HG03135 (cell line): ENCODE measurements around the gene RECQL5.
"Not testable (repeated sequence)": the region's sequence is repeated elsewhere in the genome, so short reads cannot be mapped to it uniquely, and the experiment has no call there.

ENCODE experiments used
- ATAC-seq: cut with Tn5 transposase; IDR thresholded peaks from one replicate; pipeline ENCODE4 v1.9.1; 2021; ENCODE audit warnings: mild to moderate bottlenecking, moderate library complexity; ENCODE audit not compliant: unreplicated experiment

Gene RECQL5

GRCh38 chr17:75595920-75596313, 71.0 kb downstream of the RECQL5 start:
- no peak for ATAC-seq

DNA sequence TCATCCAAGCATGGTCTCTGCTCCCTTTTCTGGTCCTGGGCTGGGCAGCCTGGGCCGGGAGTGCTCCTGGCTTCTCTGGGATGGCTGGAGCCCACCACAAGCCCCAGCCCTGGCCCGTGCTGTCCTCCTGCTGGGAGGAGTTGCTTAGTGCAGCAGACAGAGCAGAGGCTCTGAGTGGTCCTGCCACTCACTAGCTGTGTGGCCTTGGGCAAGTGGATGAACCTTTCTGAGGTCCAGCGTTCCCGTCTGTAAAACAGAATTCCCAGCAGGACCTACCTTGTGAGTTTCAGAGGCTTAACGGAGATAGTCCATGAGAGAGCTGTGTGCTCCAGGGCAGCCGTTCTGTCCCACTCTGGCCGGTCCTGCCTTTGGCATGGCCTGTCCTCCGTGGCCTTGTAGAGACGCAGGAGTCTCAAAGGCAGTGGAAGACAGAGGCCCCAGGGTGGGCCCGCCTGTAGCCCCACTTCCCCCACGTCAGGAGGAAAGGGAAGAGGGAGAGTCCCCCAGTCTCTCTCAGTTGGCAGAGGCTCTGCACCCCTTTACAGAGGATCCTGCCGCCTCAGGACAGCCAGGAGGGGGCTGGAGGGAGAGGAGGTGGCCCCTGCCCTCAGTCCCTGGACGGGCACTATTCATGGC, 71.6 kb downstream of the RECQL5 start:
- no peak for ATAC-seq

DNA sequence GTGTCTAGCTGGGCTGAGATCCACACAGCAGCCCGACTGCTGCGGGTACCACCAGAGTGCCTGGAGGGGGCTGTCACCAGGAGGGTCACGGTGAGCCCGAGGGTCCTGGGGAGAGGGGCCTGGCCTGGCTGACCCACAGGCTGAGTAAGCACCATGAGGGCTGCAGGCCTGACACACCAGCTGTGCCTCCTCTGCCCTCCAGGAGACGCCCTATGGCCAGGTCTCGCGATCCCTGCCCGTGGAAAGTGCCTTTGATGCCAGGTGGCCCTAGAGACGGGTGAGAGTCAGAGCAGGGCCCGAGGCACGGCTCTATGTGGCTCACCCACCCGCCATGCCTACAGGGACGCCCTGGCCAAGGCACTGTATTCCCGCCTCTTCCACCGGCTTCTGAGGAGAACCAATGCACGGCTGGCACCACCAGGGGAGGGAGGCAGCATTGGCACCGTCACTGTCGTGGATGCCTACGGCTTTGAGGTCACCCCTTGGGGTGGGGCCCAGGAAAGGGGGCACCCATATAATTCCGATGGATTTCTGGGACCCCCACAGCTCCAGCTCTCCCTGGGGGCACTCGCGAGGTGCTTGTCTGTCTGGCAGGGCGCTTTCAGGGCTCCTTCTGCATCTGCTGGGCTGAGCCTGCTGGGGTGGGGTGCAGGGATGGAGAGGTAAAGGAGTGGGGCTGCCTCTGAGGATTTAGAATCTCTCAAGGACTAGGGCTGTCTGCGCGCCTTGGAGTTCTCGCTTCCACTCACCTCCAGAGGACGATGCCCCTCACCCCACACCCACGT, 72.3 kb downstream of the RECQL5 start:
- no peak for ATAC-seq

DNA sequence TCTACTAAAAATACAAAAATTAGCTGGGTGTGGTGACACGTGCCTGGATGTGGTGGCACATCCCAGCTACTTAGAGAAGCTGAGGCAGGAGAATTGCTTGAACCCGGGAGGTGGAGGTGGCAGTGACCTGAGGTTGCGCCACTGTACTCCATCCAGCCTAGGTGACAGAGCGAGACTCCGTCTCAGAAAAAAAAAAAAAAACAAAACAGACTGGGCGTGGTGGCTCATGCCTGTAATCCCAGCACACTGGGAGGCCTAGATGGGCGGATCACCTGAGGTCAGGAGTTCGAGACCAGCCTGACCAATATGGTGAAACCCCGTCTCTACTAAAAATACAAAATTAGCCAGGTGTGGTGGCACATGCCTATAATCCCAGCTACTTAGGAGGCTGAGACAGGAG, 73.5 kb downstream of the RECQL5 start:
- not testable (repeated sequence) for ATAC-seq

- no peak for ATAC-seq
Observed at GRCh38 chr17:75592348-75593020, 74.5 kb downstream of the RECQL5 start.

DNA sequence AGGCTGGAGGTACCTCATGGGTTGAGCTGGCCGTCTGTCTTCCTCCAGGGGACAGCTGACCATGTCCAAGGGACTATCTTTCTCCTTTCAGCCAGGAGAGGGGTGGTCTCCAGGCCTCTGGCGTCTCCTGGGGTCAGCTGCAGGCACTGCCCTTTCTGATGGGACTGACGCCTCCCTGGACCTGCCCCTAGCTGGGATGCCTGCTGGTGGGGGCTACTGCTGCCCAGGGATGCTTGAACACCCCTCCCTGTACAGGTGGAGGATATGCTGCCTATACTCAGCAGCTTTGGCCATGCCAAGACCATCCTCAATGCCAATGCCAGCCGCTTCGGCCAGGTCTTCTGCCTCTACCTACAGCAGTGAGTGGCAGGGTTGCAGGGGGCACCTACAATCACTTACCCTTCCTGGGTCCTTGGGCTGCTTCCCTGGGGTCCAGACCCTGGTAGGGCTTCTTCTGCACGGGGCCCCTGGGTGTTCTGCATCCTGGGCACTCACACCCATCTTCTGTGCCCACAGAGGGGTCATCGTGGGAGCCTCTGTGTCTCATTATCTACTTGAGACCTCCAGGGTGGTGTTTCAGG, 75.1 kb downstream of the RECQL5 start:
- ATAC-seq: no peak

- ATAC-seq: no peak
Observed at GRCh38 chr17:75590849-75591721, 75.9 kb downstream of the RECQL5 start.

DNA sequence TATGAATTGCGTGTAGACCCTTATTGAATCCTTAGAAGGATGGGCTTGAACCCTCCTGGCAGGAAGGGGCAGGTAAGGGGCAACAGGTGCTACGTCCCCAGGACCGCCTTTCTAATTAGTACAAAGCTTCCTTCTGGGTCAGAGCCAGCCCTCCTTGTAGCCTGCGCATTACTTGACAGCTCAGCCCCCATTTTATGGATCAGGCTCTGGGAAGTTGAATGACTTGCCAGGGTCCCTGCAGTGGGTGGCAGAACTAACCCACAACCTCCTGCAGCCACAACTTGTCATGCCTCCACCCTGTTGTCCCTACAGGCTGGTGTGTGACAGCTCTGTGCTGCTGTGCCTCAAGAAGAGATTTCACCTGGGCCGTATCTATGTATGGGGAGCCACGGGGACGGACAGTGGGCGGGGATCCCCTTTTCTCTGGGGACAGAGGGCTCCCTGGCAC, 76.6 kb downstream of the RECQL5 start:
- ATAC-seq: no peak

GRCh38 chr17:75589919-75590303, 77.0 kb downstream of the RECQL5 start:
- ATAC-seq: no peak

- peak; percentile 73 for ATAC-seq
Observed at GRCh38 chr17:75589012-75589918, 77.7 kb downstream of the RECQL5 start.

DNA sequence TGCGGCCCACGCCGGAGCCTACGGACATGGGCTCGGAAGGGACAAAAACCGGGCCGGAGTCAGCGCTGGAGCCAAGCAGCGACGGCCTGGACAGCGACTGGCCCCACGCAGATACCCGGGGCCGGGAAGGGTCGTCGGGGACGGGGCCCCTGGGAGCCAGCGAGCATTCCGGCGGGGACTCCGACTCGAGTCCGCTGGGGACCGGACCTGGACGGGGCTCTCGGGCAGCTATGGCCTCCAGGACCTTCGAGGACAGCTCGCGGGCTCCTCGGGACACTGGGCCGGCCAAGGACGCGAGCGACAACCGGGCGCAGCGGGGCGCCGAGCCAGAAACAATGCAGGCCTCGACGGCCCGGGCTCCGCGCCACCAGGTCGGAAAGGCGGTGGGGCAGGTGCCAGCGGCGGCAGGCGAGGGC, 78.3 kb downstream of the RECQL5 start:
- ATAC-seq: no peak

- ATAC-seq: no peak
Observed at GRCh38 chr17:75587675-75588595, 79.0 kb downstream of the RECQL5 start, which contains the start of gene MYO15B. TSS of gene MYO15B (plus strand) at chr17:75587800. CDS start at chr17:75588058, 258 bp downstream.

DNA sequence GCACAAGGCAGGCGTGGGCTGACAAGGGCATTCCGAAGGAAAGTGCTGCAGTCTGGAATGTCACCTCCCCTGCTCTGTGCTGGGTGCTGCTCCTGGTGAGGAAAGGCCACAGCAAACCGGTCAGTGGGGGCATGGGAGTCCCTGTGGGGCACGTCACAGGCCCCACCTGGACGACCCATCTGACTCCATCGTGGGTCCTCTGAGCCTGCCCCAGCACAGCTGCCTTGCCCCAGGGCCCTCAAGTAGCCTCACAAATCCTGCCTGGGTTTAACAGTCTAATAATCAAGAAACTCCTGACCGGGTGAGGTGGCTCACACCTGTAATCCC, 82.1 kb downstream of the RECQL5 start:
- no peak for ATAC-seq

DNA sequence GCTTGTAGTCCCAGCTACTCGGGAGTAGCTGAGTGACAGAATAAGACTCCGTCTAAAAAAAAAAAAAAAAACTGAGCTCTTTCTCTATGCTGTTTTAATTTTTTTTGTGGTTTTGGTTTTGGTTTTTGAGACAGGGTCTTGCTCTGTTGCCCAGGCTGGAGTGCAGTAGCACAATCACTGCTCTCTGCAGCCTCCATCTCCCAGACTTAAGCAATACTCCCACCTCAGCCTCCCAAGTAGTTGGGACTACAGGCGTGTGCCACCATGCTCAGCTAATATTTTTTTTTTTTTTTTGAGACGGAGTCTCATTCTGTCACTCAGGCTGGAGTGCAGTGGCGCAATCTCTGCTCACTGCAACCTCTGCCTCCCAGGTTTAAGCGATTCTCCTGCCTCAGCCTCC, 83.8 kb downstream of the RECQL5 start:
- ATAC-seq: not testable (repeated sequence)

- not testable (repeated sequence) for ATAC-seq
Observed at GRCh38 chr17:75581121-75581725, 85.7 kb downstream of the RECQL5 start.
